ENCODE measurements around the gene NEURL1B. TPM values are rescaled to one million over a fixed set of nuclear protein-coding genes. Genes with fewer than 3 reads are reported as not detected.
A peak's percentile ranks its signal among the peaks of the same experiment; 100 is the strongest.

NEURL1B gene
- total RNA-seq, 2 experiments from 2014 or later: 0.32 to 0.57 TPM

DNA sequence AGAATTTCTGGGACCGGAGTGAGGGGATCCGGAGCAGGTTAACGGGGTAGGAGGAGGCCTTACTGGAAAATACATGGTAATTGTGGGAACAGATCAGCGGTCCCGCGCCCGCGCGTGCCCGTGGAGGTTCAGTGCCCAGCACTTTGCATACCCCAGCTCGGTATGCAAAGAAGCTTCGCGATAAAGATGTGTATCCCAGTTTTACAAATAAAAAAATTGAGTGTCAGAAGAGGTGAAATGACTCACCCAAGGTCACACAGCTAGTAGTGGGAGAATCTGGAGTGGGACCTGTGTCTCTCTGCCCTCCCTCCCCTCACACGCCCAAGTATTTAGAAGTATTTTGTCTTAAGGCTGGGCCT lies 967 bp downstream of the NEURL1B start:
- intact Hi-C loops (cut with micrococcal nuclease; ENCODE audit: unreplicated experiment): no loop called here
- H4K20me1 ChIP-seq (ENCODE audit: insufficient read depth, low read length): no peaks in the 10 kb centered on the region
- no peak for DNase-seq (ENCODE audit: low spot score)
- H3K9me2 ChIP-seq (ENCODE audit: insufficient read depth, low read length): no peaks in the 10 kb centered on the region
- no TSS peak for BruUV-seq (replicated peaks)
- peak overlapping the region; percentile 55; the same call in 1 of the 2 replicates for H2AFZ ChIP-seq (ENCODE audit: low read length)
- peak overlapping the region; percentile 59 for H3K4me3 ChIP-seq (ENCODE audit: low read depth, low read length, poor library complexity, severe bottlenecking)
- H3K27ac ChIP-seq (ENCODE audit: low read depth, low read length, poor library complexity, severe bottlenecking): no peak overlapping the region
- H3K36me3 ChIP-seq (ENCODE audit: insufficient read depth, low read length): no peaks in the 10 kb centered on the region
- TF ChIP-seq EZH2phosphoT487 (IDR thresholded peaks at IDR 0.05; ENCODE audit: borderline replicate concordance, low read depth, low read length): no peak
- TF ChIP-seq, protein P1, sequence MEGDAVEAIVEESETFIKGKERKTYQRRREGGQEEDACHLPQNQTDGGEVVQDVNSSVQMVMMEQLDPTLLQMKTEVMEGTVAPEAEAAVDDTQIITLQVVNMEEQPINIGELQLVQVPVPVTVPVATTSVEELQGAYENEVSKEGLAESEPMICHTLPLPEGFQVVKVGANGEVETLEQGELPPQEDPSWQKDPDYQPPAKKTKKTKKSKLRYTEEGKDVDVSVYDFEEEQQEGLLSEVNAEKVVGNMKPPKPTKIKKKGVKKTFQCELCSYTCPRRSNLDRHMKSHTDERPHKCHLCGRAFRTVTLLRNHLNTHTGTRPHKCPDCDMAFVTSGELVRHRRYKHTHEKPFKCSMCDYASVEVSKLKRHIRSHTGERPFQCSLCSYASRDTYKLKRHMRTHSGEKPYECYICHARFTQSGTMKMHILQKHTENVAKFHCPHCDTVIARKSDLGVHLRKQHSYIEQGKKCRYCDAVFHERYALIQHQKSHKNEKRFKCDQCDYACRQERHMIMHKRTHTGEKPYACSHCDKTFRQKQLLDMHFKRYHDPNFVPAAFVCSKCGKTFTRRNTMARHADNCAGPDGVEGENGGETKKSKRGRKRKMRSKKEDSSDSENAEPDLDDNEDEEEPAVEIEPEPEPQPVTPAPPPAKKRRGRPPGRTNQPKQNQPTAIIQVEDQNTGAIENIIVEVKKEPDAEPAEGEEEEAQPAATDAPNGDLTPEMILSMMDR (conservative IDR thresholded peaks at IDR 0.05; ENCODE audit: low read length): peak; percentile 7; the same call in 1 of the 2 replicates
- POLR2A ChIA-PET: no interaction called here
- H3K4me2 ChIP-seq (ENCODE audit: low read length): peak overlapping the region; percentile 65
- no peaks in the 10 kb centered on the region for H3K79me2 ChIP-seq (ENCODE audit: insufficient read depth, low read depth, low read length)
- H3K9me3 ChIP-seq (ENCODE audit: low read length): no peaks in the 10 kb centered on the region
- CTCF ChIA-PET (ENCODE audit: unreplicated experiment): interaction anchor here (0.6 to 1.1 kb wide), 2 partner anchors 85 to 193 kb away, joined by 3 read pairs; no protein-coding TSS in a partner anchor
- peaks cover 18% of the 10 kb centered on the region for H3K4me1 ChIP-seq (ENCODE audit: insufficient read depth, low read length, poor library complexity, severe bottlenecking)

DNA sequence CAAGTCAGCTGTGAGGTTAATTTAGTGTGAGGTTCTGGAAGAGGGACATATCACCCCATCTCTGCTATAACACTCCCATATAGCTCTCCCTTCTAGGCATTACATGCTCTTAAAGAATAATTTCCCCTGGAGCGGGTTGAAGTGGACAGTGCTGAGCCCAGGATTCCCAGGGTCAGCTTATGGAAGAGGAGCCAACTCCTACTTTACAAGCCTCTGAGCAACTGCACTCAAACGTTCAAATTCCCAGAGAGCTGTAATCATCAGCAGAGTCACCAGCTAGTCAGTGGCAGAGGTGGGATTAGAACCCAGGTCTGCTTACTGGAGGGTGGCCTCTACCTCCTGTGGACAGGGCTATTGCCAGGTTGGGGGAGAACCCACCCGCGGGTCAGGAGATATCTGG lies 1.4 kb downstream of the NEURL1B start:
- Histone ChIP-seq H4K20me1 (ENCODE audit: insufficient read depth, low read length) (no peaks in the 10 kb centered on the region), H3K4me2 (ENCODE audit: low read length) (no peak overlapping the region), H3K9me2 (ENCODE audit: insufficient read depth, low read length) (no peaks in the 10 kb centered on the region), H3K4me1 (ENCODE audit: insufficient read depth, low read length, poor library complexity, severe bottlenecking) (peaks cover 18% of the 10 kb centered on the region), H3K36me3 (ENCODE audit: insufficient read depth, low read length) (no peaks in the 10 kb centered on the region), H3K79me2 (ENCODE audit: insufficient read depth, low read depth, low read length) (no peaks in the 10 kb centered on the region), H3K4me3 (ENCODE audit: low read depth, low read length, poor library complexity, severe bottlenecking) (no peak overlapping the region), H2AFZ (ENCODE audit: low read length) (no peak overlapping the region), H3K9me3 (ENCODE audit: low read length) (no peaks in the 10 kb centered on the region), H3K27ac (ENCODE audit: low read depth, low read length, poor library complexity, severe bottlenecking) (no peak overlapping the region)
- intact Hi-C loops (cut with micrococcal nuclease; ENCODE audit: unreplicated experiment): no loop called here
- TF ChIP-seq, protein P1 (conservative IDR thresholded peaks at IDR 0.05; ENCODE audit: low read length): no peak
- TF ChIP-seq EZH2phosphoT487 (IDR thresholded peaks at IDR 0.05; ENCODE audit: borderline replicate concordance, low read depth, low read length): no peak
- no peak for DNase-seq (ENCODE audit: low spot score)
- no TSS peak for BruUV-seq (replicated peaks)
- POLR2A ChIA-PET: interaction anchor here (0.6 kb wide), 1 partner anchor 11 kb away, joined by 3 read pairs; no protein-coding TSS in a partner anchor
- CTCF ChIA-PET (ENCODE audit: unreplicated experiment): interaction anchor here (0.6 to 1.1 kb wide), 2 partner anchors 85 to 194 kb away, joined by 3 read pairs; no protein-coding TSS in a partner anchor
